Inflammatory macrophage treated with lipopolysaccharide for 1 hour (primary cell): Measurements from ENCODE around the gene KIF12.
"Not testable (repeated sequence)": the region's sequence is repeated elsewhere in the genome, so short reads cannot be mapped to it uniquely, and the experiment has no call there.

Source experiments
- DNase-seq, 2 donors: peaks; one replicate each; pipeline ENCODE4 v3.0.0-alpha.2; 2020 to 2022

The KIF12 gene

GRCh38 chr9:114083666-114084065 is 15.4 kb downstream of the KIF12 start:
- no peak for DNase-seq

GRCh38 chr9:114082763-114083412 is 16.2 kb downstream of the KIF12 start:
- DNase-seq, result not testable (repeated sequence)

GRCh38 chr9:114082017-114082762 is 16.9 kb downstream of the KIF12 start:
- peak; percentile 58 to 95 for DNase-seq

GRCh38 chr9:114081441-114082016 is 17.6 kb downstream of the KIF12 start:
- no peak for DNase-seq

- no peak for DNase-seq
Measured at GRCh38 chr9:114080773-114081440, 18.2 kb downstream of the KIF12 start.

- DNase-seq, result no peak
Measured at GRCh38 chr9:114080195-114080772, 18.8 kb downstream of the KIF12 start.

- DNase-seq, result no peak
Measured at GRCh38 chr9:114078781-114079156, 20.3 kb downstream of the KIF12 start.

- DNase-seq, result no peak
Measured at GRCh38 chr9:114078021-114078780, 20.9 kb downstream of the KIF12 start, which contains the start of gene AMBP. Gene AMBP (minus strand): TSS chr9:114078300. CDS start chr9:114078209, 91 bp downstream.

- DNase-seq, result no peak
Measured at GRCh38 chr9:114077162-114077837, 21.8 kb downstream of the KIF12 start.

- DNase-seq, result no peak
Measured at GRCh38 chr9:114076237-114077161, 22.6 kb downstream of the KIF12 start.

GRCh38 chr9:114075602-114076001 is 23.5 kb downstream of the KIF12 start:
- no peak for DNase-seq

GRCh38 chr9:114072184-114073140 is 26.6 kb downstream of the KIF12 start:
- no peak for DNase-seq

- no peak for DNase-seq
Measured at GRCh38 chr9:114071197-114071795, 27.8 kb downstream of the KIF12 start.

- DNase-seq, result no peak
Measured at GRCh38 chr9:114070188-114071103, 28.6 kb downstream of the KIF12 start.

- DNase-seq, result no peak
Measured at GRCh38 chr9:114069476-114070187, 29.5 kb downstream of the KIF12 start.

- DNase-seq, result no peak
Measured at GRCh38 chr9:114065304-114065703, 33.8 kb downstream of the KIF12 start.

- DNase-seq, result peak; percentile 59 to 62
Measured at GRCh38 chr9:114061830-114062474, 37.1 kb downstream of the KIF12 start.
